ENCODE data around the gene LIN7C. TPM values are rescaled to one million over a fixed set of nuclear protein-coding genes. Genes with fewer than 3 reads are reported as not detected.

LIN7C gene
- total and polyA plus RNA-seq, 2 of the 13 experiments (the other 11 are each of a cell fraction or from before 2014, with no cell fraction given) = 14.8 to 37.2 TPM

- TF ChIP-seq HIC2 (CRISPR knock-in tag; IDR thresholded peaks at IDR 0.05; ENCODE audit: low read depth) (peak; percentile 37; the same call in 1 of the 2 replicates), LCORL (IDR thresholded peaks at IDR 0.05) (no peak), LCORL (CRISPR knock-in tag; IDR thresholded peaks at IDR 0.05) (peak; percentile 64; the same call in 1 of the 2 replicates), ZNF749 (CRISPR knock-in tag; IDR thresholded peaks at IDR 0.05; ENCODE audit: borderline replicate concordance) (peak; percentile 51; the same call in 1 of the 2 replicates), ZNF792 (CRISPR knock-in tag; IDR thresholded peaks at IDR 0.05) (0 out of 2 replicates have a peak, but pooled peaks have one; percentile 57), TGIF2 (CRISPR knock-in tag; IDR thresholded peaks at IDR 0.05) (no peak), ZNF205 (CRISPR knock-in tag; IDR thresholded peaks at IDR 0.05) (0 out of 2 replicates have a peak, but pooled peaks have one; percentile 28), CC2D1A (CRISPR knock-in tag; IDR thresholded peaks at IDR 0.05) (no peak), ZNF761 (CRISPR knock-in tag; conservative IDR thresholded peaks at IDR 0.05) (0 out of 2 replicates have a peak, but pooled peaks have one; percentile 25), ZFP82 (CRISPR knock-in tag; IDR thresholded peaks at IDR 0.05; ENCODE audit: borderline replicate concordance) (0 out of 2 replicates have a peak, but pooled peaks have one; percentile 50), FIP1L1 (IDR thresholded peaks at IDR 0.05; ENCODE audit: borderline replicate concordance, insufficient read depth, low read depth, low read length) (no peak), THRA (CRISPR knock-in tag; IDR thresholded peaks at IDR 0.05; ENCODE audit: borderline replicate concordance) (peak; percentile 59; the same call in 1 of the 2 replicates), ESRRA (CRISPR knock-in tag; IDR thresholded peaks at IDR 0.05; ENCODE audit: low read depth) (peak; percentile 52; the same call in 1 of the 2 replicates), RFX5 (IDR thresholded peaks at IDR 0.05; ENCODE audit: low read depth, low read length) (peak; percentile 77; the same call in 1 of the 2 replicates), EP300 (IDR thresholded peaks at IDR 0.05; ENCODE audit: low read depth in 2 of 2, low read length in 2 of 2) (peak in 1 of 2 experiments; percentile 87; a peak in 2 of 4 replicates), EP300 (CRISPR knock-in tag; IDR thresholded peaks at IDR 0.05; ENCODE audit: borderline replicate concordance) (peak; percentile 71; the same call in 1 of the 2 replicates), ZSCAN9 (CRISPR knock-in tag; IDR thresholded peaks at IDR 0.05; ENCODE audit: borderline replicate concordance) (peak; percentile 48; the same call in 1 of the 2 replicates), TEAD3 (CRISPR knock-in tag; optimal IDR thresholded peaks at IDR 0.05; ENCODE audit: borderline replicate concordance) (peak; percentile 53), SIX1 (CRISPR knock-in tag; IDR thresholded peaks at IDR 0.05; ENCODE audit: borderline replicate concordance) (peak; percentile 54; the same call in 1 of the 2 replicates), ZNF362 (CRISPR knock-in tag; IDR thresholded peaks at IDR 0.05; ENCODE audit: borderline replicate concordance) (peak; percentile 12; the same call in 1 of the 2 replicates), ZMYM2 (CRISPR knock-in tag; IDR thresholded peaks at IDR 0.05) (0 out of 2 replicates have a peak, but pooled peaks have one; percentile 18), CREM (IDR thresholded peaks at IDR 0.05) (peak; percentile 64; the same call in 1 of the 2 replicates), CREM (CRISPR knock-in tag; IDR thresholded peaks at IDR 0.05) (no peak)
Measured at GRCh38 chr11:27460158-27460978, 46.2 kb downstream of the LIN7C start (continued).
